ENCODE data around the gene RPS26.
"Not testable (repeated sequence)": the region's sequence is repeated elsewhere in the genome, so short reads cannot be mapped to it uniquely, and the experiment has no call there.

Gene RPS26

DNA sequence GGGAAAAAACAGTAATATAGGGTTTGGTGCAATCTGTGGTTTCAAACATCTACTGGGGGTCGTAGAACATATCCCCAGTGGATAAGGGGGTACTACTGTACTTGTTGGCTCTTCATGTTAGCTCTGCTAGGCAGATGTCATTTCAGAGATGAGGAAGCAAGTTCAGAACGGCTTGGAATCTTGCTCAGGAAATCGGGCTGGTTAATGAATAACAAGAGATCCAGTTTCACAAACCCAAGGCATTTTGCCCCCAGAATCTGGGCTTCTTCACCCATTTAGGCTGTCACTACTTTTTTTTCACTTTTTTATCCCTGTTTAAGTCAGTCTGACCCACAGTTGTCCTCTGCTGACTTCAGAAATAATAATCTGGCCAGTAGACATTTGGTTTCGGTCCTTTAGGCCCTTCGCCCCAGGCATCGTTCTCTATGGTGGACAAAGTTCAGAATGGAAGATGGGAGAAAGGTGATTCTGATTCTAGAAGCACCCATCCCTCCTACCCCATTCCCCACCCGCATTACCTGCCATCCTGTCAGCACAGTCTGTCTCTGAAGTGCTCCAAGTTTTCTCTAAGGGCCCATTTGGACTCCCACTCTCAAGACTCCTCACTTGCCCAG is 40.1 kb upstream of the RPS26 start:
- no peak overlapping the region for H3K27ac ChIP-seq (ENCODE audit: low read depth, low read length, poor library complexity, severe bottlenecking)
- no peaks in the 10 kb centered on the region for H3K9me3 ChIP-seq (ENCODE audit: low read length)
- no peak overlapping the region for H3K4me3 ChIP-seq (ENCODE audit: low read depth, low read length, poor library complexity, severe bottlenecking)
- no peak overlapping the region for H2AFZ ChIP-seq (ENCODE audit: low read length)
- H3K9ac ChIP-seq (ENCODE audit: low read length) = no peak overlapping the region
- no peaks in the 10 kb centered on the region for H3K79me2 ChIP-seq (ENCODE audit: insufficient read depth, low read length)
- no peaks in the 10 kb centered on the region for H3F3A ChIP-seq (ENCODE audit: insufficient read depth, low read length)
- H3K4me2 ChIP-seq (ENCODE audit: low read length) = no peak overlapping the region
- no peaks in the 10 kb centered on the region for H3K27me3 ChIP-seq (ENCODE audit: insufficient read depth, low read length)
- H4K20me1 ChIP-seq (ENCODE audit: insufficient read depth, low read length) = no peaks in the 10 kb centered on the region
- H3K4me1 ChIP-seq (ENCODE audit: insufficient read depth, low read length, severe bottlenecking) = peaks cover 7% of the 10 kb centered on the region
- no peaks in the 10 kb centered on the region for H3K9me2 ChIP-seq (ENCODE audit: low read depth, low read length)
- TF ChIP-seq, protein P1, sequence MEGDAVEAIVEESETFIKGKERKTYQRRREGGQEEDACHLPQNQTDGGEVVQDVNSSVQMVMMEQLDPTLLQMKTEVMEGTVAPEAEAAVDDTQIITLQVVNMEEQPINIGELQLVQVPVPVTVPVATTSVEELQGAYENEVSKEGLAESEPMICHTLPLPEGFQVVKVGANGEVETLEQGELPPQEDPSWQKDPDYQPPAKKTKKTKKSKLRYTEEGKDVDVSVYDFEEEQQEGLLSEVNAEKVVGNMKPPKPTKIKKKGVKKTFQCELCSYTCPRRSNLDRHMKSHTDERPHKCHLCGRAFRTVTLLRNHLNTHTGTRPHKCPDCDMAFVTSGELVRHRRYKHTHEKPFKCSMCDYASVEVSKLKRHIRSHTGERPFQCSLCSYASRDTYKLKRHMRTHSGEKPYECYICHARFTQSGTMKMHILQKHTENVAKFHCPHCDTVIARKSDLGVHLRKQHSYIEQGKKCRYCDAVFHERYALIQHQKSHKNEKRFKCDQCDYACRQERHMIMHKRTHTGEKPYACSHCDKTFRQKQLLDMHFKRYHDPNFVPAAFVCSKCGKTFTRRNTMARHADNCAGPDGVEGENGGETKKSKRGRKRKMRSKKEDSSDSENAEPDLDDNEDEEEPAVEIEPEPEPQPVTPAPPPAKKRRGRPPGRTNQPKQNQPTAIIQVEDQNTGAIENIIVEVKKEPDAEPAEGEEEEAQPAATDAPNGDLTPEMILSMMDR (IDR thresholded peaks at IDR 0.05; ENCODE audit: low read length) = no peak
- no peak for TF ChIP-seq EZH2 (IDR thresholded peaks at IDR 0.05; ENCODE audit: borderline replicate concordance, low read length)
- no peaks in the 10 kb centered on the region; the same call in 1 of the 2 replicates for H3K36me3 ChIP-seq (ENCODE audit: insufficient read depth, low read length)

DNA sequence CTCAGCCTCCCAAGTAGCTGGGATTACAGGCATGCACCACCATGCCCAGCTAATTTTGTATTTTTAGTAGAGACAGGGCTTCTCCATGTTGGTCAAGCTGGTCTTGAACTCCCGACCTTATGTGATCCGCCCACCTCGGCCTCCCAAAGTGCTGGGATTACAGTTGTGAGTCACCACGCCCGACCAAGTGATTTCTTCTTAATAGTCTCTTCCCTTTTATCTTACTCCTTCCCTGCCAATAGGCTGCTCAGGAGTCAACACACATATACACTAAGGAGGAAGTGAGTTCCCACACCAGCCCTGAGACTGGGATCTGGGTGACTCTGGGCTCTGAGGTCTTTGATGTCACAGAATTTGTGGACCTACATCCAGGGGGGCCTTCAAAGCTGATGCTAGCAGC is 38.3 kb upstream of the RPS26 start:
- H3K4me1 ChIP-seq (ENCODE audit: insufficient read depth, low read length, severe bottlenecking) = peaks cover 12% of the 10 kb centered on the region
- not testable (repeated sequence) for H3F3A ChIP-seq (ENCODE audit: insufficient read depth, low read length); H3K4me3 ChIP-seq (ENCODE audit: low read depth, low read length, poor library complexity, severe bottlenecking); H2AFZ ChIP-seq (ENCODE audit: low read length); H3K27ac ChIP-seq (ENCODE audit: low read depth, low read length, poor library complexity, severe bottlenecking); H3K4me2 ChIP-seq (ENCODE audit: low read length); H3K36me3 ChIP-seq (ENCODE audit: insufficient read depth, low read length); H4K20me1 ChIP-seq (ENCODE audit: insufficient read depth, low read length); H3K9me3 ChIP-seq (ENCODE audit: low read length); H3K27me3 ChIP-seq (ENCODE audit: insufficient read depth, low read length); H3K79me2 ChIP-seq (ENCODE audit: insufficient read depth, low read length); H3K9me2 ChIP-seq (ENCODE audit: low read depth, low read length); H3K9ac ChIP-seq (ENCODE audit: low read length)

DNA sequence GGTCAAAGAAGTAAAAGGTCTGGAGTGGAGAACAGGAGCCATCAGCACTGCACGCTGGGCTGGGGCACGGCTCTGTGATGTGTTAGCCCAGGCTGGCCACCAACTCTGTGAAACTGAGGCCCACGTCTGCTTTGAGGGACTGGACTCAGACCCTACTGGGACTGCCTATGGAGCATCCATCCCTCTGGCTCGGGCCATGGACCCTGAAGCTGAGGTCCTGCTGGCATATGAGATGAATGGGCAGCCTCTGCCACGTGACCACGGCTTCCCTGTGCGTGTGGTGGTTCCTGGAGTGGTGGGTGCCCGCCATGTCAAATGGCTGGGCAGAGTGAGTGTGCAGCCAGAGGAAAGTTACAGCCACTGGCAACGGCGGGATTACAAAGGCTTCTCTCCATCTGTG is 37.5 kb upstream of the RPS26 start:
- Histone ChIP-seq H3K4me3 (ENCODE audit: low read depth, low read length, poor library complexity, severe bottlenecking) (no peak overlapping the region), H3K79me2 (ENCODE audit: insufficient read depth, low read length) (no peaks in the 10 kb centered on the region), H3K27ac (ENCODE audit: low read depth, low read length, poor library complexity, severe bottlenecking) (no peak overlapping the region), H3K27me3 (ENCODE audit: insufficient read depth, low read length) (no peaks in the 10 kb centered on the region), H3F3A (ENCODE audit: insufficient read depth, low read length) (no peaks in the 10 kb centered on the region), H3K9ac (ENCODE audit: low read length) (no peak overlapping the region), H3K9me2 (ENCODE audit: low read depth, low read length) (no peaks in the 10 kb centered on the region), H3K36me3 (ENCODE audit: insufficient read depth, low read length) (no peaks in the 10 kb centered on the region; the same call in 1 of the 2 replicates), H4K20me1 (ENCODE audit: insufficient read depth, low read length) (no peaks in the 10 kb centered on the region), H2AFZ (ENCODE audit: low read length) (no peak overlapping the region), H3K4me2 (ENCODE audit: low read length) (no peak overlapping the region), H3K9me3 (ENCODE audit: low read length) (no peaks in the 10 kb centered on the region), H3K4me1 (ENCODE audit: insufficient read depth, low read length, severe bottlenecking) (peaks cover 12% of the 10 kb centered on the region)
- TF ChIP-seq, protein P1 (IDR thresholded peaks at IDR 0.05; ENCODE audit: low read length) = no peak
- TF ChIP-seq EZH2 (IDR thresholded peaks at IDR 0.05; ENCODE audit: borderline replicate concordance, low read length) = no peak

Data from OCI-LY1 (cell line).